IPS DF 19.7 (cell line): ENCODE measurements around the gene SSUH2.

Experiments
- DNase-seq: peaks from one replicate; pipeline ENCODE4 v3.0.0-alpha.2; 2013; ENCODE audit warnings: low read depth, low spot score

SSUH2 gene

GRCh38 chr3:8641472-8641871 is 3.1 kb downstream of the SSUH2 start:
- DNase-seq, result no peak

- DNase-seq, result no peak
Observed at GRCh38 chr3:8640223-8640622, 4.4 kb downstream of the SSUH2 start.

- DNase-seq, result no peak
Observed at GRCh38 chr3:8639659-8640000, 5.0 kb downstream of the SSUH2 start.

- DNase-seq, result no peak
Observed at GRCh38 chr3:8638994-8639658, 5.5 kb downstream of the SSUH2 start.

GRCh38 chr3:8637348-8637747 is 7.2 kb downstream of the SSUH2 start:
- DNase-seq, result no peak

- DNase-seq, result peak; percentile 3
Observed at GRCh38 chr3:8635631-8636030, 9.0 kb downstream of the SSUH2 start.

GRCh38 chr3:8635125-8635524 is 9.5 kb downstream of the SSUH2 start:
- DNase-seq, result no peak

GRCh38 chr3:8632402-8633237 is 12.0 kb downstream of the SSUH2 start:
- no peak for DNase-seq

GRCh38 chr3:8631661-8632060 is 12.9 kb downstream of the SSUH2 start:
- no peak for DNase-seq

- DNase-seq, result no peak
Observed at GRCh38 chr3:8629151-8630021, 15.2 kb downstream of the SSUH2 start.

- DNase-seq, result no peak
Observed at GRCh38 chr3:8627949-8628348, 16.6 kb downstream of the SSUH2 start.

- DNase-seq, result no peak
Observed at GRCh38 chr3:8627201-8627940, 17.2 kb downstream of the SSUH2 start.

- DNase-seq, result no peak
Observed at GRCh38 chr3:8625991-8626390, 18.6 kb downstream of the SSUH2 start.

GRCh38 chr3:8624612-8625011 is 20.0 kb downstream of the SSUH2 start:
- DNase-seq, result no peak

GRCh38 chr3:8623741-8624140 is 20.9 kb downstream of the SSUH2 start:
- no peak for DNase-seq

- DNase-seq, result peak; percentile 52
Observed at GRCh38 chr3:8622873-8623691, 21.5 kb downstream of the SSUH2 start.

GRCh38 chr3:8621872-8622271 is 22.7 kb downstream of the SSUH2 start:
- no peak for DNase-seq

- no peak for DNase-seq
Observed at GRCh38 chr3:8621141-8621540, 23.5 kb downstream of the SSUH2 start.

GRCh38 chr3:8619548-8619947 is 25.1 kb downstream of the SSUH2 start:
- no peak for DNase-seq

- DNase-seq, result no peak
Observed at GRCh38 chr3:8618950-8619349, 25.6 kb downstream of the SSUH2 start.

GRCh38 chr3:8617921-8618320 is 26.7 kb downstream of the SSUH2 start:
- DNase-seq, result no peak
